OCI-LY1 (cell line): Measurements from ENCODE around the gene LDLRAD3.

Experiments used
- H2AFZ ChIP-seq: fragments of 200-600 bp; sonication (generic), shearing (Covaris generic); 2 replicates; pipeline ENCODE4 v1.6.0; 2014; ENCODE audit warnings: antibody characterized with exemption, mild to moderate bottlenecking, low read length
- H3F3A ChIP-seq: fragments of 200-600 bp; sonication (generic), shearing (Covaris generic); 2 replicates; pipeline ENCODE4 v1.6.0; 2014; ENCODE audit warnings: mild to moderate bottlenecking, antibody characterized with exemption, low read length, moderate library complexity; ENCODE audit not compliant: insufficient read depth
- H3K27ac ChIP-seq: fragments of 200-600 bp; sonication (generic); 2 replicates; pipeline ENCODE4 v1.5.1; 2014; ENCODE audit warnings: low read length, mixed run types, mild to moderate bottlenecking, low read depth; ENCODE audit not compliant: poor library complexity, severe bottlenecking
- H3K27me3 ChIP-seq: fragments of 200-600 bp; sonication (generic); 2 replicates; pipeline ENCODE4 v1.6.0; 2014; ENCODE audit warnings: antibody characterized with exemption, mild to moderate bottlenecking, low read length, moderate library complexity; ENCODE audit not compliant: insufficient read depth
- H3K36me3 ChIP-seq: fragments of 200-600 bp; sonication (generic); 2 replicates; pipeline ENCODE4 v1.6.1; 2014; ENCODE audit warnings: mild to moderate bottlenecking, antibody characterized with exemption, low read length, moderate library complexity, mixed read lengths; ENCODE audit not compliant: insufficient read depth
- H3K4me1 ChIP-seq: fragments of 200-600 bp; sonication (generic); 2 replicates; pipeline ENCODE4 v1.5.1; 2014; ENCODE audit warnings: mild to moderate bottlenecking, low read length, moderate library complexity; ENCODE audit not compliant: insufficient read depth, severe bottlenecking
- H3K4me2 ChIP-seq: fragments of 200-600 bp; sonication (generic), shearing (Covaris generic); 2 replicates; pipeline ENCODE4 v1.6.1; 2014; ENCODE audit warnings: low read length
- H3K4me3 ChIP-seq: fragments of 200-600 bp; sonication (generic); 2 replicates; pipeline ENCODE4 v1.5.1; 2014; ENCODE audit warnings: low read length, low read depth, mild to moderate bottlenecking, mixed read lengths; ENCODE audit not compliant: poor library complexity, severe bottlenecking
- H3K79me2 ChIP-seq: fragments of 200-600 bp; shearing (Covaris generic); 2 replicates; pipeline ENCODE4 v1.6.1; 2016; ENCODE audit warnings: mixed run types, low read length, mixed read lengths; ENCODE audit not compliant: insufficient read depth
- H3K9ac ChIP-seq: fragments of 200-600 bp; sonication (generic), shearing (Covaris generic); 2 replicates; pipeline ENCODE4 v1.6.1; 2014; ENCODE audit warnings: mild to moderate bottlenecking, low read length, mixed read lengths
- H3K9me2 ChIP-seq: fragments of 200-600 bp; sonication (generic), shearing (Covaris generic); 2 replicates; pipeline ENCODE4 v1.6.1; 2014; ENCODE audit warnings: low read depth, mild to moderate bottlenecking, low read length, mixed read lengths
- H3K9me3 ChIP-seq: fragments of 200-600 bp; shearing (Covaris generic); 2 replicates; pipeline ENCODE4 v1.6.1; 2014; ENCODE audit warnings: low read length, mixed read lengths
- H4K20me1 ChIP-seq: fragments of 200-600 bp; sonication (generic), shearing (Covaris generic); 2 replicates; pipeline ENCODE4 v1.6.0; 2016; ENCODE audit warnings: mild to moderate bottlenecking, low read length; ENCODE audit not compliant: insufficient read depth
- EZH2 ChIP-seq: fragments of 200-600 bp; sonication (generic), shearing (Covaris generic); IDR thresholded peaks from 2 replicates; pipeline ENCODE4 v1.8.0; 2017; ENCODE audit warnings: borderline replicate concordance, mixed run types, mild to moderate bottlenecking, antibody characterized with exemption, low read length, moderate library complexity, mixed read lengths
- TF ChIP-seq, protein P1 (sequence below): fragments of 200-600 bp; sonication (generic), shearing (Covaris generic); IDR thresholded peaks from 2 replicates; pipeline ENCODE4 v1.5.1; 2017; ENCODE audit warnings: mild to moderate bottlenecking, antibody characterized with exemption, low read length, moderate library complexity, mixed read lengths

LDLRAD3 gene

DNA sequence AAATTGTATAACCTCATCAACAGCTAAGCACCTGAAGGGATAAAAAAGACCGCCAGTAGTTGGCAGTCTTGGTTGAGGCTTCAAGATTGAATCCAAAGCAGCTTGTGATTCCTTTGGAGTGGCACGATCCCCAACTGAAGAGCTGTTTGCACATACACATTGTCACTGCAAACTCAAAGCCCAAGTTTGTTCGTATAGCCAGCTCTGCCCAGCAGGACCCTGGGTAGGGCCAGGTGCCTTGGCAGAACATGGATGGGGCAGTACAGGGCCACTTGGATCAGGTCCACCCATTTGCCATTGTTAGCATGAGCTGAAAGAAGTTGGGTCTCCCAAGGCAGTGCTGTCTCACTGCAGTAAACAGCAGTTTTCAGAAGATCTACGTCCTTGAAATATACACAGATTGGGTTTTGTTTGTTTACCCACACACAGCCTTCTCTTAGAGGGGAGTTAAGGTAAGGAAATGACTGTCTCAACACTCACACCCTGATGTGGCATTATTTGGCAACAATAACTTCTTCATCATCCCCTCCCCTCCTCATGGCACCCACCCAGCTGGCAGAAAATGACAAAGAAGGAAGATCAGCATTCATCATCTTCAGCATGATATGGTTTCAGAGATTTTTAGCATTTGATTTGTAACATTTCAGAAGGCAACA, 212.4 kb downstream of the LDLRAD3 start:
- Histone ChIP-seq H4K20me1 (no peaks in the 10 kb centered on the region), H3K4me2 (no peak overlapping the region), H3K9me2 (no peaks in the 10 kb centered on the region), H3K27me3 (no peaks in the 10 kb centered on the region), H3K27ac (no peak overlapping the region), H3K9ac (no peak overlapping the region), H3F3A (no peaks in the 10 kb centered on the region), H3K4me1 (no peaks in the 10 kb centered on the region), H3K79me2 (no peaks in the 10 kb centered on the region), H3K4me3 (no peak overlapping the region), H2AFZ (no peak overlapping the region), H3K36me3 (no peaks in the 10 kb centered on the region), H3K9me3 (no peaks in the 10 kb centered on the region)
- no peak for TF ChIP-seq EZH2
- TF ChIP-seq, protein P1, sequence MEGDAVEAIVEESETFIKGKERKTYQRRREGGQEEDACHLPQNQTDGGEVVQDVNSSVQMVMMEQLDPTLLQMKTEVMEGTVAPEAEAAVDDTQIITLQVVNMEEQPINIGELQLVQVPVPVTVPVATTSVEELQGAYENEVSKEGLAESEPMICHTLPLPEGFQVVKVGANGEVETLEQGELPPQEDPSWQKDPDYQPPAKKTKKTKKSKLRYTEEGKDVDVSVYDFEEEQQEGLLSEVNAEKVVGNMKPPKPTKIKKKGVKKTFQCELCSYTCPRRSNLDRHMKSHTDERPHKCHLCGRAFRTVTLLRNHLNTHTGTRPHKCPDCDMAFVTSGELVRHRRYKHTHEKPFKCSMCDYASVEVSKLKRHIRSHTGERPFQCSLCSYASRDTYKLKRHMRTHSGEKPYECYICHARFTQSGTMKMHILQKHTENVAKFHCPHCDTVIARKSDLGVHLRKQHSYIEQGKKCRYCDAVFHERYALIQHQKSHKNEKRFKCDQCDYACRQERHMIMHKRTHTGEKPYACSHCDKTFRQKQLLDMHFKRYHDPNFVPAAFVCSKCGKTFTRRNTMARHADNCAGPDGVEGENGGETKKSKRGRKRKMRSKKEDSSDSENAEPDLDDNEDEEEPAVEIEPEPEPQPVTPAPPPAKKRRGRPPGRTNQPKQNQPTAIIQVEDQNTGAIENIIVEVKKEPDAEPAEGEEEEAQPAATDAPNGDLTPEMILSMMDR: no peak

DNA sequence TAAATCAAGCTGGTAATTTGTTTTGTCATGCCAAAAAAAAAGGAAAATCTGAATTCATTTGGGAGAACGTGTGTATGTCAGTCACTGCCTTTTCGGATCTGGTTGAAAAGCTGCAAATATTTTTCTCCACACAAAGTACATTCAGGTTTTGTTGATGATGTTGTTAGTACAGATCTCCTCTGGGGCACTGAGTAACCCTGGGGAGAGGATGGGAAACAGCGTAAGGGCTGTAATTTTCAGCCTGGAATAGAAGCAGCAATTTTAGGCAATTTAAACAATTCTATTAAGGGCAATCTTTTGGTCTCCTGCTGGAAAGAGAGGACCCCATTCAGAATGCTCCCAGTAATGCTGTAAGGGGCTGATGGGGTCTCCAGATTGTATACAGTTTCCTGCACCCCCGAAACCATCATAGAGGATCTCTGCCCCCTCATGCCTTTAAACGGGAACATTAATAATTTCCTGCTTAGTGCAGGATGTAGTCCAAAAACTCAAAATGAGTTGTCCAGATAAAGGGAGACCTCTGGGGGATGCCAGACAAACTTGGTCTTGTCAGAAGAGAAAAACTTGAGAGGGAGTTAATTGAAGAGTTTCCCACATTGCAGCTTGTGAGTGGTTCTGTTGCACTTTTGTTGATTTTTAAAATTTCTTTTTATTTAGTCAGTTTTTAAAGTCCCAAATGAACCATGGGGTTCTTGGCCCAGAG, 213.1 kb downstream of the LDLRAD3 start:
- Histone ChIP-seq H3K4me3 (no peak overlapping the region), H3K9ac (no peak overlapping the region), H4K20me1 (no peaks in the 10 kb centered on the region), H3K36me3 (no peaks in the 10 kb centered on the region), H3K9me3 (no peaks in the 10 kb centered on the region), H2AFZ (no peak overlapping the region), H3K4me1 (no peaks in the 10 kb centered on the region), H3F3A (no peaks in the 10 kb centered on the region), H3K4me2 (no peak overlapping the region), H3K27me3 (no peaks in the 10 kb centered on the region), H3K9me2 (no peaks in the 10 kb centered on the region), H3K79me2 (no peaks in the 10 kb centered on the region), H3K27ac (no peak overlapping the region)
- no peak for TF ChIP-seq EZH2
- TF ChIP-seq, protein P1: no peak

DNA sequence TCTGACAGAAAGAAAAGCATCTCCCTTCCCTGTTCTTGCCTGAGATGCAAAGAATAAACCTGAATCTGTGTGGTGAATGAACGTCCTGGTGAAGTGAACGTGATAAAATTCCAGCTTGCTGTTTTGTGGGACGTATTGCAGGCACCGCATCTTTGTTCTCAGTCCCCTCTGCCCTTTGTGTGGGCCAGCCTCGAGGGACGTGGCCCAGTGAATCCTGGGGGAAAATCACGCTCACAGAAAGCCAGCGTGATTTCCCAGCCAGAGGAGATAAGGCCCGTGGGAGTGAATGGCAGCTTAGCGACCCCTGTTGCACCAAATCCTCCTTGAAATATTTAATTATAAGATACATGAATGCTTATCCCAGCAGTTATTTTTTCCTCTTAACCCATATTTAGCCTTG, 216.2 kb downstream of the LDLRAD3 start:
- Histone ChIP-seq H3K36me3 (no peaks in the 10 kb centered on the region), H2AFZ (no peak overlapping the region), H3K27me3 (no peaks in the 10 kb centered on the region), H3K9me3 (no peaks in the 10 kb centered on the region), H3K4me1 (no peaks in the 10 kb centered on the region), H3K4me2 (no peak overlapping the region), H3F3A (no peaks in the 10 kb centered on the region), H3K4me3 (no peak overlapping the region), H4K20me1 (no peaks in the 10 kb centered on the region), H3K27ac (no peak overlapping the region), H3K9me2 (no peaks in the 10 kb centered on the region), H3K79me2 (no peaks in the 10 kb centered on the region), H3K9ac (no peak overlapping the region)
- TF ChIP-seq, protein P1: no peak
